Measurements from ENCODE around the gene ATP5PD.

ATP5PD gene

DNA sequence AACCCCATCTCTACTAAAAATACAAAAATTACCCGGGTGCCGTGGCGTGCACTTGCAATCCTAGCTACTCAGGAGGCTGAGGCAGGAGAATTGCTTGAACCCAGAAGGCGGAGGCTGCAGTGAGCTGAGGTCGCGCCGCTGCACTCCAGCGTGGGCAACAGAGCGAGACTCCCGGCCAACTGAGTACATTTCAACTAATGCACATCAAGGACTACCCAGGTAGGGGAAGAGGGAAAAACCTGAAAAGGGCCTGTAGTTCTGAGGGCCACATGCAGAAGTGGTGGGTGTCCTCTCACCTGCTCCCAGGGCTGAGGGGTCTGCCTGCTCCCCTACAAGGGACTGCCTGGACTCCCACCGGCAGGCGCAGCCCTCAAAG is 40.4 kb upstream of the ATP5PD start:
- no peaks in the 10 kb centered on the region for H3K36me3 ChIP-seq (ENCODE audit: control insufficient read depth in 2 of 2, insufficient read depth in 2 of 2, low read length in 2 of 2)
- H3K9ac ChIP-seq (ENCODE audit: low read depth in 1 of 2, low read length in 2 of 2), result peak overlapping the region; percentile 85 to 91
- no peaks in the 10 kb centered on the region for H3K27me3 ChIP-seq (ENCODE audit: control insufficient read depth in 2 of 2, insufficient read depth in 2 of 2, low read length in 2 of 2)
- peaks cover 39 to 50% of the 10 kb centered on the region in 2 donors for H3K4me1 ChIP-seq (ENCODE audit: control insufficient read depth in 2 of 2, insufficient read depth in 2 of 2, low read length in 2 of 2)
- H3K9me3 ChIP-seq (ENCODE audit: control insufficient read depth in 2 of 2, low read length in 2 of 2), result no peaks in the 10 kb centered on the region
- peak overlapping the region; percentile 98 for H3K27ac ChIP-seq (ENCODE audit: low read depth in 2 of 2, low read length in 2 of 2)
- peak overlapping the region; percentile 70 to 82 for H3K4me3 ChIP-seq (ENCODE audit: low read length in 2 of 2)

DNA sequence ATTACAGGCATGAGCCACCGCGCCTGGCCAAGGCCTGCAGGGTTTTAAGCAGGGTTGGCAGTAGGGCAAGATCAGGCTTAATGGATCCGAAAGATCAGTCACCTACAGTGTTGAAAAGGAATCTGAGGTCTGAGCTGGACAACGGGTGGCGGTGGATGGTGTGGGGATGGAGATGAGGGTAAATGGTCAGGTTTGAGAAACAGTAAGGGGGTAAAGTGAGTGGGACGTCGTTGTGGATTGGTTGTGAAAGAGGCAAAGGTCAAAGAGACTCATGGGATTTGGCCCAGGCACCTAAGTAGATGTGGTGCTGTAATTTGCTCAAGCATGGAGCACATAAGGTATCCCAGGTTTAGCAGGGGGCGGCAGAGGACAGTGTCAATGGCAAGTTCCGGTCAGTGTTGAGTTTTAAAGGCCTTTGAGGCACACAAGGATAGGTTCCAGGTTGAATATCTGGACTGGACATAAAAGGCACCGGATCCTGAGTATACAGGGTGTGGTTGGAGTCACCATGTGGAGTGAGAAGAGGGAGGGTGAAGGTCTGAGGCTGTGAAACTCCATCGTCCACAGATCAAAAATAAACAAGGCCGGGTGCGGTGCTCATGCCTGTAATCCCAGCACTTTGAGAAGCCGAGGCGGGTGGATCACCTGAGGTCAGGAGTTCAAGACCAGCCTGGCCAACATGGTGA is 39.9 kb upstream of the ATP5PD start:
- Histone ChIP-seq H3K4me3 (ENCODE audit: low read length in 2 of 2) (peak overlapping the region in 1 of 2 donors; percentile 82), H3K27ac (ENCODE audit: low read depth in 2 of 2, low read length in 2 of 2) (peak overlapping the region; percentile 98), H3K36me3 (ENCODE audit: control insufficient read depth in 2 of 2, insufficient read depth in 2 of 2, low read length in 2 of 2) (no peaks in the 10 kb centered on the region), H3K4me1 (ENCODE audit: control insufficient read depth in 2 of 2, insufficient read depth in 2 of 2, low read length in 2 of 2) (peaks cover 34 to 44% of the 10 kb centered on the region in 2 donors), H3K27me3 (ENCODE audit: control insufficient read depth in 2 of 2, insufficient read depth in 2 of 2, low read length in 2 of 2) (no peaks in the 10 kb centered on the region), H3K9me3 (ENCODE audit: control insufficient read depth in 2 of 2, low read length in 2 of 2) (no peaks in the 10 kb centered on the region), H3K9ac (ENCODE audit: low read depth in 1 of 2, low read length in 2 of 2) (peak overlapping the region in 1 of 2 donors; percentile 52)

DNA sequence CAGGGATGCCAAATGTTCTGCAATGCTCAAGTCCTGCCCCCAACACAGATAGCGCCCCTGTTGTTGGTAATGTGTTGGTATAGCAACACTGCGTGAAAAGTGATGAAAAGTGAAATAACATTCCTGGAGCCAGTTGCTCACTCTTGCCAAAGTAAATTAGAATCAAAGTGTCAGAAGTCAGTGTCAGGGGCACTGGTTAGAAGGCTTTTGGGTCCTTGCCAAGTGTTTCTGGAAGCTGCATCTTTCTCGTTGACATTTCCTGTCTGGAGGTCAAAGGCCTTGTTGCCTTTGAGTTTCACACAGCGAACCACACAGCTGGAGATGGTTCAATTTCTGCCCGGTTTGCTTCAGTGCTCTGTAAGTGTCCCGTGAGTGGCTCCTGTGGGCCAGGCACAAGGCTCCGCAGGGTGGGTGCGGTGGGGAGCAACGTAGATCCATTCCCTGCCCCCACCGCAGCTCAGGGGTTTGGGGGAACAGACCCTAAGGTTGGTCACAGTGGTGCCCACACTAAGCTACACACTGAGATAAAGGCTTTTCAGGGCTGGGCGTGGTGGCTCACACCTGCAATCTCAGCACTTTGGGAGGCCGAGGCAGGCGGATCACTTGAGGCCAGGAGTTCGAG is 37.4 kb upstream of the ATP5PD start:
- peak overlapping the region in 1 of 2 donors; percentile 23 for H3K27ac ChIP-seq (ENCODE audit: low read depth in 2 of 2, low read length in 2 of 2)
- no peaks in the 10 kb centered on the region for H3K27me3 ChIP-seq (ENCODE audit: control insufficient read depth in 2 of 2, insufficient read depth in 2 of 2, low read length in 2 of 2)
- H3K9me3 ChIP-seq (ENCODE audit: control insufficient read depth in 2 of 2, low read length in 2 of 2), result no peaks in the 10 kb centered on the region
- no peak overlapping the region for H3K9ac ChIP-seq (ENCODE audit: low read depth in 1 of 2, low read length in 2 of 2)
- no peaks in the 10 kb centered on the region for H3K36me3 ChIP-seq (ENCODE audit: control insufficient read depth in 2 of 2, insufficient read depth in 2 of 2, low read length in 2 of 2)
- H3K4me1 ChIP-seq (ENCODE audit: control insufficient read depth in 2 of 2, insufficient read depth in 2 of 2, low read length in 2 of 2), result peaks cover 25 to 32% of the 10 kb centered on the region in 2 donors
- H3K4me3 ChIP-seq (ENCODE audit: low read length in 2 of 2), result no peak overlapping the region

DNA sequence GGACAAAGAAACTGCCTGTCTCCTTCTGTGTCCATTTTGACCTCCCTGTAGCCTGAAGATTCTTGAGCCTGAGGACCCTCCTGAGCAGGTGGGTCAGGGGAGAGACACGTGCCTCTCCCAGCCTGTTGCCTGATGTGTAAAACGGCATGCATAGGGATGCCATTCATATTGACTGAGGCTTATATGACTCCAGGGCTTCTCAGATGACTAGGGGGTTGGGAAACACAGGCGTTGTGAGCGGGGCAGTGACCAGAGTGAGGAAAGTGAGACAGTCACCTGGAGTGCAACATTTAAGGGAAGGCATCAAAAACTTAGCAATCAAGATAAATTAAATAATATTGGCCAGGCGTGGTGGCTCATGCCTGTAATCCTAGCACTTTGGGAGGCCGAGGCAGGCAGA is 35.9 kb upstream of the ATP5PD start:
- Histone ChIP-seq H3K27me3 (ENCODE audit: control insufficient read depth in 2 of 2, insufficient read depth in 2 of 2, low read length in 2 of 2) (no peaks in the 10 kb centered on the region), H3K4me1 (ENCODE audit: control insufficient read depth in 2 of 2, insufficient read depth in 2 of 2, low read length in 2 of 2) (peaks cover 31 to 38% of the 10 kb centered on the region in 2 donors), H3K9me3 (ENCODE audit: control insufficient read depth in 2 of 2, low read length in 2 of 2) (no peaks in the 10 kb centered on the region), H3K27ac (ENCODE audit: low read depth in 2 of 2, low read length in 2 of 2) (no peak overlapping the region), H3K9ac (ENCODE audit: low read depth in 1 of 2, low read length in 2 of 2) (no peak overlapping the region), H3K36me3 (ENCODE audit: control insufficient read depth in 2 of 2, insufficient read depth in 2 of 2, low read length in 2 of 2) (no peaks in the 10 kb centered on the region), H3K4me3 (ENCODE audit: low read length in 2 of 2) (no peak overlapping the region)

DNA sequence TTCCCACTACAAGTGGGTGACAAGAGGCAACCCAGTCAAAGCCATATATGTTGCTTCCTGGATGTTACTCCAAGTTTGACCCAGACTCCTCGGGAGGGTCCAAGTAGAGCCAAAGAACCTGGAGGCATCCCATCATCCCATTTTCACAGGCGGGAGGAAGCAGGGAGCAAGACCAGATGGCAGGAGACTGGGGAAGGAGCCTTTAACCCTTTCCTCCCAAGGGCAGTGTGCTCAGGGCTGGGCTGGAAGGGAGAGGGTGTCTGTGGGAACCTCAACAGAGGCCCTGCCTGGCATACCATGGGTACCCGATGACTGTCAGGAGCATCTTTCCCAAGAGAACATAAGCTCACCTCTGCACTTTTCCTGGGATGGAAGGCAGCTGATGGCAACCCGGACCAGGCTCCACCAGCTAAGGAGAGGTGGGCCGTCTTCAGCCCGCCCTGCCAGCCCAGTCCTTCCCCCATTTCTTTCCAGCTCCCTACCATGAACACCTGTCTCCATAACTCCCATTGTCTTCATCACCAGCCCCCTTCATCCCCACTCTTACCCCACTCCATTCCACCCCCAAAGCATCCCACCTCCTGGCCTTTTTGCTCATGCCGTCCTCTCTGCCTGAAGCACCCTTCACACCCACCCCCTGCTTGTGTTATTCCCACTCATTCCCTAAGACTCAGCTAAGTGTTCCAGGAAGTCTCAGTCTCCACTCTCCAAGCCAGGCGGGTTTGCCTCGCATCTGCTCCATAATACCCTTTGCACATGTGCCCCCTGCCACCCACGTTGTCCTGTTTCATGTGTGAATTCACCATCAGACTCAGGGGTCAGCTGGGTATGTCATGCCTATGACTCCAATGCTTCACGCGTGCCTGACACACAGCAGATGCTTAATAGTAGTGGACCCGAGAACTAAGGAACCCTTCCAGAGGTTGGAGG is 35.1 kb upstream of the ATP5PD start:
- Histone ChIP-seq H3K36me3 (ENCODE audit: control insufficient read depth in 2 of 2, insufficient read depth in 2 of 2, low read length in 2 of 2) (no peaks in the 10 kb centered on the region), H3K4me1 (ENCODE audit: control insufficient read depth in 2 of 2, insufficient read depth in 2 of 2, low read length in 2 of 2) (peaks cover 33 to 38% of the 10 kb centered on the region in 2 donors), H3K9me3 (ENCODE audit: control insufficient read depth in 2 of 2, low read length in 2 of 2) (no peaks in the 10 kb centered on the region), H3K9ac (ENCODE audit: low read depth in 1 of 2, low read length in 2 of 2) (no peak overlapping the region), H3K4me3 (ENCODE audit: low read length in 2 of 2) (no peak overlapping the region), H3K27ac (ENCODE audit: low read depth in 2 of 2, low read length in 2 of 2) (no peak overlapping the region), H3K27me3 (ENCODE audit: control insufficient read depth in 2 of 2, insufficient read depth in 2 of 2, low read length in 2 of 2) (no peaks in the 10 kb centered on the region)

DNA sequence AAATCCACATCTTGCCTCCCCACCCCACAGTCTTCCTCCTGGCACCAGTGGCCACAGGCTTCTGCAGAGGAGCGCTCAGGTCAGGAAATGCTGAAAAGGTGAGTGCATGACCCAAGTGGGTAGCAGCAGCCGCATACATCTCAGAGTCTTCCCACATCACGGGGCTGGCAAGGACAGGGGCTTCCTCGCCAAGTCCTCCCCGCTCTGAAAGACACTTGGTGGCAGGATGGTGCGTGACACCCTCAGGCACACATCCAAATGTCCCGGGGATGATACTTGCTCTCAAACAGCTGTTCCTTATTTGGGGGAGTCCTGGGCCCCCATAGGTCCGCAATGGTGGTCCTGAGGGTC is 32.2 kb upstream of the ATP5PD start:
- H3K4me3 ChIP-seq (ENCODE audit: low read length in 2 of 2), result no peak overlapping the region
- H3K9ac ChIP-seq (ENCODE audit: low read depth in 1 of 2, low read length in 2 of 2), result peak overlapping the region in 1 of 2 donors; percentile 54
- no peaks in the 10 kb centered on the region for H3K36me3 ChIP-seq (ENCODE audit: control insufficient read depth in 2 of 2, insufficient read depth in 2 of 2, low read length in 2 of 2)
- H3K27me3 ChIP-seq (ENCODE audit: control insufficient read depth in 2 of 2, insufficient read depth in 2 of 2, low read length in 2 of 2), result no peaks in the 10 kb centered on the region
- H3K4me1 ChIP-seq (ENCODE audit: control insufficient read depth in 2 of 2, insufficient read depth in 2 of 2, low read length in 2 of 2), result peaks cover 33 to 36% of the 10 kb centered on the region in 2 donors
- H3K9me3 ChIP-seq (ENCODE audit: control insufficient read depth in 2 of 2, low read length in 2 of 2), result no peaks in the 10 kb centered on the region
- peak overlapping the region; percentile 71 to 90 for H3K27ac ChIP-seq (ENCODE audit: low read depth in 2 of 2, low read length in 2 of 2)

DNA sequence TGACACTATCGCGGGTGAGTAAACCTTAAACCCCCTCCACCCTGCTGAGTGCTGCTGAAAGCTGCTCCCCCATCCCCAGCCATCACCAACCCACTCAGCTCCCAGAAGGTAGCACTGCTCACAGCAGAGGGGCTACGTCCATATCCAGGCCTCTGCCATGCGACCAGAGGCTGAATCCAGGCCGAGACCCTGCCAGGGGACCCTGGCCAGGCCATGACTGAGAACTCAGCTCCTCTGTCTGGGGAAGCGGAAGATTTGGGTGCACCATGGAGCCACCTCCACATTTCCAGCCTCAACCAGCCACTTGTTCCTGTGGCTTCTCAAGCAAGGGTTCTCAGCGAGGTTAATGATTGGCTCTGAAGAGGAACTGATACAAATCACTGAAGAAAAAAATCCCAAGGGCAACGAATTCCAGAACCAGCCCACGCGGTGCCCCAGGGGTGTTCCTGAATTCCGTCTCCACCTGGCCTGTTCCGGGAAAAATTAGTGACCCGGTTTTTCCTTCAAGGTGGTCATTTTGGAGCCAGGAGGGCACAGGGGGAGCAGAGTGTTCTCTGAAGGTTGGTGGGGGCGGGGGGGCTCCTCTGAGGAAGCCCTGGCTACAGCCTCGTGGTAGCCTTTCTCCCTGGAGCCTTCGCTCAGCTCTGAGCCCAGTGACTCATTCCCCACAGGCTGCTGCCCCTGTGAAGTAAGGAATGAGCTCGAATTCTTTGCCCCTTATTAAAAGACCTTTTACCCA is 31.7 kb upstream of the ATP5PD start:
- Histone ChIP-seq H3K27ac (ENCODE audit: low read depth in 2 of 2, low read length in 2 of 2) (peak overlapping the region; percentile 71 to 90), H3K9me3 (ENCODE audit: control insufficient read depth in 2 of 2, low read length in 2 of 2) (no peaks in the 10 kb centered on the region), H3K36me3 (ENCODE audit: control insufficient read depth in 2 of 2, insufficient read depth in 2 of 2, low read length in 2 of 2) (no peaks in the 10 kb centered on the region), H3K4me1 (ENCODE audit: control insufficient read depth in 2 of 2, insufficient read depth in 2 of 2, low read length in 2 of 2) (peaks cover 37 to 39% of the 10 kb centered on the region in 2 donors), H3K27me3 (ENCODE audit: control insufficient read depth in 2 of 2, insufficient read depth in 2 of 2, low read length in 2 of 2) (no peaks in the 10 kb centered on the region), H3K4me3 (ENCODE audit: low read length in 2 of 2) (peak overlapping the region in 1 of 2 donors; percentile 69), H3K9ac (ENCODE audit: low read depth in 1 of 2, low read length in 2 of 2) (peak overlapping the region; percentile 68 to 80)

DNA sequence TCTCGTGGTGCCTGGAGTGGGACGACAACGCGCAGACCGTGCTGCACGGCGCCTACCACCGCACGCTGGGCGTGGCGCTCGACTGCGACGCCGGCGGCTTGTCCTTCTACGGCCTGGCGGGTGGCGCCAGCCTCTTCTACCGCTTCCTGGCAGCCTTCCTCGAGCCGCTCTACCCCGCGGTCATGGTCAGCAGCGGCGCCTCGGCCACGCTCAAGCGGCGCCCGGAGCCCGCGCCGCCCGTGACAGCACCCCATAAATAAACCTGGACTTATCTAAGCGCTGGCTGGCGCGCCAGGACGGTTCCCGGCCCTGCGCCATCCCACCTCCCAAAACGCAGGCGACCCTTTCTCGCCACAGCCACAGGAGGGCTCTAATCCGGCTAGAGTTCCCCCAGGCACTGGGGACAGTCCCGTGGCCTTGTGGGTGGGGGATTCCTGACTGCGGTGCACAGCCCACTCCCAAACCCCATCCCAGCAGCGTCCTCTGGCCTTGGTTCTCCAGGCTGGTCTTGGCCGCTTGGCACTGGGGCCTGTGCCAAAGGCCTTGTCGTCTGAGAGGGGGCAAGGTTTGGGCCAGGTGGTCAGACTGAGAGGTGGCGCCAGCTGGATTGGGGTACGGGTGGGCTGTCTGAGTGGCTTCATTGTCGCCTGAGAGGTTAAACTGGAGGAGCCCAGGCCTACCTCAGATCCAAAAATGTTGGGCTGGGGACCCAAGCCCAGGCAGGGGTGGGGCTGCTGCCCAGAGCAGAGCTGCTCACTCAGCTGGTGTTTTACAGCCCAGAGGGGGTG is 30.9 kb upstream of the ATP5PD start:
- Histone ChIP-seq H3K36me3 (ENCODE audit: control insufficient read depth in 2 of 2, insufficient read depth in 2 of 2, low read length in 2 of 2) (no peaks in the 10 kb centered on the region), H3K27me3 (ENCODE audit: control insufficient read depth in 2 of 2, insufficient read depth in 2 of 2, low read length in 2 of 2) (no peaks in the 10 kb centered on the region), H3K4me1 (ENCODE audit: control insufficient read depth in 2 of 2, insufficient read depth in 2 of 2, low read length in 2 of 2) (peaks cover 37 to 39% of the 10 kb centered on the region in 2 donors), H3K9me3 (ENCODE audit: control insufficient read depth in 2 of 2, low read length in 2 of 2) (no peaks in the 10 kb centered on the region), H3K27ac (ENCODE audit: low read depth in 2 of 2, low read length in 2 of 2) (peak overlapping the region; percentile 71 to 90), H3K4me3 (ENCODE audit: low read length in 2 of 2) (peak overlapping the region; percentile 62 to 69), H3K9ac (ENCODE audit: low read depth in 1 of 2, low read length in 2 of 2) (peak overlapping the region; percentile 68 to 80)

DNA sequence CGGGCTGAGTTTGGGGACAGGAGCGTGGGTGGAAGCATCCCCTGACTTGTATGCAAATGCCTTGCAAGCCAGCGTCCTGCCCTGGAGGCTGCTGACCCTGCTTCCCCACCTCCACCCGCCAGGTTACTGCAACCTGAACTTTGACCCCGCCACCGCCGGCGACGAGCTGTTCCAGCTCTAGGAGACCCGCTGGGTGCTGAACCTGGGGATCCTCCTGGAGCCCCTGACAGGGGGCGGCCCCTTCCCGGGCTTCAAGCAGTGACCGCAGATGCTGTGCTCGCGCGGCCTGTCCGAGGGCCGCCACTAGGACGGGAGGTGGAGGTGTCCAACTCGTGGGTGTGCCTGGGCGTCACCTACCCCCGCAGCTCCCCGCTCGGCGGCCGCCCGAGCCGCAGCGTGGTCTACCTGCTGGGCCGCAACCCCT is 30.3 kb upstream of the ATP5PD start:
- H3K4me3 ChIP-seq (ENCODE audit: low read length in 2 of 2), result peak overlapping the region; percentile 62 to 69
- H3K9me3 ChIP-seq (ENCODE audit: control insufficient read depth in 2 of 2, low read length in 2 of 2), result no peaks in the 10 kb centered on the region
- H3K4me1 ChIP-seq (ENCODE audit: control insufficient read depth in 2 of 2, insufficient read depth in 2 of 2, low read length in 2 of 2), result peaks cover 37 to 39% of the 10 kb centered on the region in 2 donors
- H3K27me3 ChIP-seq (ENCODE audit: control insufficient read depth in 2 of 2, insufficient read depth in 2 of 2, low read length in 2 of 2), result no peaks in the 10 kb centered on the region
- H3K9ac ChIP-seq (ENCODE audit: low read depth in 1 of 2, low read length in 2 of 2), result peak overlapping the region; percentile 68 to 80
- peak overlapping the region; percentile 71 to 90 for H3K27ac ChIP-seq (ENCODE audit: low read depth in 2 of 2, low read length in 2 of 2)
- no peaks in the 10 kb centered on the region for H3K36me3 ChIP-seq (ENCODE audit: control insufficient read depth in 2 of 2, insufficient read depth in 2 of 2, low read length in 2 of 2)
